Mesothelial cell of epicardium (in vitro differentiated cells): ENCODE measurements around the gene ASF1B. TPM values are rescaled to one million over a fixed set of nuclear protein-coding genes. Genes with fewer than 3 reads are reported as not detected.

Experiments used
- DNase-seq, 2 experiments: peaks; one replicate each; pipeline ENCODE4 v3.0.0; 2021; ENCODE audit warnings: low spot score in 2 of 2; ENCODE audit not compliant: unreplicated experiment in 2 of 2
- H3K27ac Mint-ChIP-seq: 2 replicates; pipeline ENCODE4 v1.8.0; 2021; ENCODE audit warnings: mixed read lengths
- H3K27me3 Mint-ChIP-seq: 2 replicates; pipeline ENCODE4 v1.8.0; 2021; ENCODE audit warnings: low read depth, mixed read lengths
- H3K36me3 Mint-ChIP-seq: 2 replicates; pipeline ENCODE4 v1.8.0; 2021; ENCODE audit warnings: mixed read lengths
- H3K4me1 Mint-ChIP-seq: 2 replicates; pipeline ENCODE4 v1.8.0; 2021; ENCODE audit warnings: mixed read lengths
- H3K4me3 Mint-ChIP-seq: 2 replicates; pipeline ENCODE4 v1.8.0; 2021; ENCODE audit warnings: mild to moderate bottlenecking, moderate library complexity, mixed read lengths
- H3K9me3 Mint-ChIP-seq: 2 replicates; pipeline ENCODE4 v1.8.0; 2021; ENCODE audit warnings: mixed read lengths
- CTCF ChIP-seq: fragments of 200-600 bp; sonication (generic); IDR thresholded peaks from one replicate; pipeline ENCODE4 v1.5.0; 2021; ENCODE audit warnings: antibody characterized with exemption; ENCODE audit not compliant: unreplicated experiment
- total RNA-seq: library from RNA; stranded (reverse); gene quantifications from 3 replicates; pipeline ENCODE4 v1.2.1, GENCODE V29; 2021

ASF1B gene
- total RNA-seq, 1 donor from 2014 or later = 8.4 TPM

- Mint-ChIP-seq H3K4me3 (peak overlapping the region; percentile 78), H3K36me3 (peaks cover 20% of the 10 kb centered on the region), H3K27me3 (no peaks in the 10 kb centered on the region), H3K4me1 (peaks cover 14% of the 10 kb centered on the region), H3K27ac (peak overlapping the region; percentile 86), H3K9me3 (no peaks in the 10 kb centered on the region)
- TF ChIP-seq CTCF = no peak
- DNase-seq = no peak
These were observed 47.1 kb downstream of the ASF1B start for GRCh38 chr19:14089412-14089661.

GRCh38 chr19:14088634-14089411 is 47.6 kb downstream of the ASF1B start:
- no peak for TF ChIP-seq CTCF
- H3K36me3 Mint-ChIP-seq = peaks cover 20% of the 10 kb centered on the region
- DNase-seq = no peak
- H3K9me3 Mint-ChIP-seq = no peaks in the 10 kb centered on the region
- no peaks in the 10 kb centered on the region for H3K27me3 Mint-ChIP-seq
- H3K4me1 Mint-ChIP-seq = peaks cover 14% of the 10 kb centered on the region
- H3K4me3 Mint-ChIP-seq = peak overlapping the region; percentile 78
- H3K27ac Mint-ChIP-seq = peak overlapping the region; percentile 86

GRCh38 chr19:14086098-14086497 is 50.3 kb downstream of the ASF1B start:
- no peak overlapping the region for H3K27ac Mint-ChIP-seq
- no peak for TF ChIP-seq CTCF
- no peaks in the 10 kb centered on the region for H3K9me3 Mint-ChIP-seq
- peaks cover 12% of the 10 kb centered on the region for H3K4me1 Mint-ChIP-seq
- H3K4me3 Mint-ChIP-seq = no peak overlapping the region
- no peaks in the 10 kb centered on the region for H3K27me3 Mint-ChIP-seq
- H3K36me3 Mint-ChIP-seq = peaks cover 14% of the 10 kb centered on the region
- no peak for DNase-seq

GRCh38 chr19:14085309-14085995 is 50.9 kb downstream of the ASF1B start, which contains the start of gene C19orf67:
Gene C19orf67, minus strand, starts transcription at chr19:14085783. Its CDS starts 156 bp downstream, at chr19:14085627.
- no peak for TF ChIP-seq CTCF
- Mint-ChIP-seq H3K36me3 (peaks cover 14% of the 10 kb centered on the region), H3K4me1 (peaks cover 13% of the 10 kb centered on the region), H3K4me3 (no peak within 1 kb of the TSS), H3K27ac (peak within 1 kb of the TSS; percentile 35), H3K9me3 (no peaks in the 10 kb centered on the region), H3K27me3 (no peaks in the 10 kb centered on the region)
- no peak for DNase-seq

- Mint-ChIP-seq H3K27ac (no peak overlapping the region), H3K4me3 (peak overlapping the region; percentile 95), H3K9me3 (no peaks in the 10 kb centered on the region), H3K36me3 (peaks cover 3% of the 10 kb centered on the region), H3K4me1 (peaks cover 9% of the 10 kb centered on the region), H3K27me3 (no peaks in the 10 kb centered on the region)
- no peak for DNase-seq
- no peak for TF ChIP-seq CTCF
These were observed 53.8 kb downstream of the ASF1B start for GRCh38 chr19:14082675-14082960.
